ENCODE measurements around the gene PXDN.

DNA sequence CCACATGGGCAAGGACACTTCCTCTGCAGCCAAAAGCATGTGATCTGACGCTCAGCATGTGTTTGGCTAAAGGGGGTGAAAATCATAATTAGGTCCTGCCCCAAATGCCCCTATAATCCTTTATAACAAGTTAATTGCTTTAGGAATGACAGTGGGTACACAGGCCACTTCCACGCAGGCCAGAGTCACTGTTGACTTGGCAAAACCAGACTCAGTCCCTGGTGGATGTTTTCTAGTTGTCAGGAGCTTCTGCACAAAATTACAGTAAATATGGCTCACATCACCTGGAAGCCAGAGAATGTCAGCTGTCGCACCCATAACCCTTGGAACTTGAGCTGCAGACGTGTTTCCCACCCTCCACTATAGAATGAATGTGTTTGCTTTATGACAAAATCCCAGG lies 13.3 kb upstream of the PXDN start:
- no peak for TF ChIP-seq FOS (IDR thresholded peaks at IDR 0.05; ENCODE audit: borderline replicate concordance, insufficient read depth, low read length)
- TF ChIP-seq, protein P1, sequence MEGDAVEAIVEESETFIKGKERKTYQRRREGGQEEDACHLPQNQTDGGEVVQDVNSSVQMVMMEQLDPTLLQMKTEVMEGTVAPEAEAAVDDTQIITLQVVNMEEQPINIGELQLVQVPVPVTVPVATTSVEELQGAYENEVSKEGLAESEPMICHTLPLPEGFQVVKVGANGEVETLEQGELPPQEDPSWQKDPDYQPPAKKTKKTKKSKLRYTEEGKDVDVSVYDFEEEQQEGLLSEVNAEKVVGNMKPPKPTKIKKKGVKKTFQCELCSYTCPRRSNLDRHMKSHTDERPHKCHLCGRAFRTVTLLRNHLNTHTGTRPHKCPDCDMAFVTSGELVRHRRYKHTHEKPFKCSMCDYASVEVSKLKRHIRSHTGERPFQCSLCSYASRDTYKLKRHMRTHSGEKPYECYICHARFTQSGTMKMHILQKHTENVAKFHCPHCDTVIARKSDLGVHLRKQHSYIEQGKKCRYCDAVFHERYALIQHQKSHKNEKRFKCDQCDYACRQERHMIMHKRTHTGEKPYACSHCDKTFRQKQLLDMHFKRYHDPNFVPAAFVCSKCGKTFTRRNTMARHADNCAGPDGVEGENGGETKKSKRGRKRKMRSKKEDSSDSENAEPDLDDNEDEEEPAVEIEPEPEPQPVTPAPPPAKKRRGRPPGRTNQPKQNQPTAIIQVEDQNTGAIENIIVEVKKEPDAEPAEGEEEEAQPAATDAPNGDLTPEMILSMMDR (IDR thresholded peaks at IDR 0.05; ENCODE audit: extremely low read depth in 1 of 2, insufficient read depth in 1 of 2, low read depth in 1 of 2, low read length in 2 of 2) = no peak
- TF ChIP-seq POLR2A (IDR thresholded peaks at IDR 0.05; ENCODE audit: low read depth, low read length) = no peak
- TF ChIP-seq, protein P2, sequence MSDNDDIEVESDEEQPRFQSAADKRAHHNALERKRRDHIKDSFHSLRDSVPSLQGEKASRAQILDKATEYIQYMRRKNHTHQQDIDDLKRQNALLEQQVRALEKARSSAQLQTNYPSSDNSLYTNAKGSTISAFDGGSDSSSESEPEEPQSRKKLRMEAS (IDR thresholded peaks at IDR 0.05; ENCODE audit: insufficient read depth, insufficient read length) = no peak
- no peak for TF ChIP-seq POLR2AphosphoS5 (IDR thresholded peaks at IDR 0.05; ENCODE audit: insufficient read depth, low read depth, low read length)
